PC-9 (cell line): Measurements from ENCODE around the gene EHBP1L1.

Experiments
- EZH2 ChIP-seq: fragments of 200-600 bp; sonication (generic); IDR thresholded peaks from 2 replicates; pipeline ENCODE4 v1.8.0; 2017; ENCODE audit warnings: antibody characterized with exemption, low read depth
- TF ChIP-seq, protein P1 (sequence below): fragments of 200-600 bp; sonication (generic); conservative IDR thresholded peaks from 2 replicates; pipeline ENCODE4 v1.6.1; 2017; ENCODE audit warnings: mixed run types, antibody characterized with exemption, mild to moderate bottlenecking, moderate library complexity

GRCh38 chr11:65574109-65574810, 1.6 kb upstream of the EHBP1L1 start:
- TF ChIP-seq, protein P1, sequence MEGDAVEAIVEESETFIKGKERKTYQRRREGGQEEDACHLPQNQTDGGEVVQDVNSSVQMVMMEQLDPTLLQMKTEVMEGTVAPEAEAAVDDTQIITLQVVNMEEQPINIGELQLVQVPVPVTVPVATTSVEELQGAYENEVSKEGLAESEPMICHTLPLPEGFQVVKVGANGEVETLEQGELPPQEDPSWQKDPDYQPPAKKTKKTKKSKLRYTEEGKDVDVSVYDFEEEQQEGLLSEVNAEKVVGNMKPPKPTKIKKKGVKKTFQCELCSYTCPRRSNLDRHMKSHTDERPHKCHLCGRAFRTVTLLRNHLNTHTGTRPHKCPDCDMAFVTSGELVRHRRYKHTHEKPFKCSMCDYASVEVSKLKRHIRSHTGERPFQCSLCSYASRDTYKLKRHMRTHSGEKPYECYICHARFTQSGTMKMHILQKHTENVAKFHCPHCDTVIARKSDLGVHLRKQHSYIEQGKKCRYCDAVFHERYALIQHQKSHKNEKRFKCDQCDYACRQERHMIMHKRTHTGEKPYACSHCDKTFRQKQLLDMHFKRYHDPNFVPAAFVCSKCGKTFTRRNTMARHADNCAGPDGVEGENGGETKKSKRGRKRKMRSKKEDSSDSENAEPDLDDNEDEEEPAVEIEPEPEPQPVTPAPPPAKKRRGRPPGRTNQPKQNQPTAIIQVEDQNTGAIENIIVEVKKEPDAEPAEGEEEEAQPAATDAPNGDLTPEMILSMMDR: peak; percentile 84
- no peak for TF ChIP-seq EZH2
